GM12878 (cell line): ENCODE measurements around the gene BCAS3. TPM values are rescaled to one million over a fixed set of nuclear protein-coding genes. Genes with fewer than 3 reads are reported as not detected.
A peak's percentile ranks its signal among the peaks of the same experiment; 100 is the strongest.

Experiments used
- ATAC-seq: fragments of 200-7000 bp; cut with Tn5 transposase; 3 replicates; pipeline ENCODE4 v1.9.1; 2020; ENCODE audit warnings: mild to moderate bottlenecking, moderate library complexity
- BruUV-seq: library from RNA; stranded (reverse); fragments of 400-500 nt; replicated peaks from 2 replicates; lab custom pipeline; 2021; lab: Mats Ljungman, UMichigan
- CTCF ChIA-PET: fragments of 300-600 bp; sonication (Branson Sonifier 250); formaldehyde crosslinking; extraction: SDS; loops from one replicate; lab custom pipeline; 2021; ENCODE audit warnings: inconsistent platforms; lab: Yijun Ruan, JAX
- POLR2A ChIA-PET: fragments of 350-600 bp; formaldehyde crosslinking; extraction: SDS; loops from one replicate; lab custom pipeline; 2021; ENCODE audit warnings: inconsistent platforms; lab: Charles Lee
- RAD21 ChIA-PET: fragments of 300-600 bp; sonication (Branson Sonifier 250); formaldehyde crosslinking; loops from one replicate; lab custom pipeline; 2023; ENCODE audit warnings: antibody characterized with exemption; ENCODE audit not compliant: unreplicated experiment; lab: Charles Lee
- SMC1A ChIA-PET: fragments of 300-600 bp; sonication (Branson Sonifier 250); formaldehyde crosslinking; loops from one replicate; lab custom pipeline; 2023; ENCODE audit not compliant: unreplicated experiment, uncharacterized antibody; lab: Charles Lee
- DNase-seq: peaks from one replicate; pipeline ENCODE4 v3.0.0-alpha.2; 2011; ENCODE audit warnings: low read depth, low spot score
- FAIRE-seq: peaks from 3 replicates; lab custom pipeline; 2011; peaks lifted over from hg19 to GRCh38; lab: Jason Lieb, UNC
- H2AFZ ChIP-seq: 2 replicates; pipeline ENCODE4 v1.6.0; 2011; ENCODE audit warnings: low read depth, low read length, control low read depth; ENCODE audit not compliant: control insufficient read depth
- H3K27ac ChIP-seq: 2 replicates; pipeline ENCODE4 v1.5.1; 2011; ENCODE audit warnings: control low read depth; ENCODE audit not compliant: control insufficient read depth, insufficient read depth
- H3K27me3 ChIP-seq, 2 experiments: replicated peaks in 1 of 2; 2 replicates each; pipeline versions ENCODE4 v1.6.0 to v1.6.1; 2011; ENCODE audit warnings: low read length in 1 of 2; ENCODE audit not compliant: control insufficient read depth in 2 of 2, insufficient read depth in 2 of 2
- H3K36me3 ChIP-seq, 2 experiments: 2 replicates each; pipeline ENCODE4 v1.5.1; 2011; ENCODE audit warnings: low read length in 1 of 2; ENCODE audit not compliant: control insufficient read depth in 2 of 2, insufficient read depth in 2 of 2
- H3K4me1 ChIP-seq: 2 replicates; pipeline ENCODE4 v1.6.1; 2011; ENCODE audit warnings: mild to moderate bottlenecking, low read length, moderate library complexity, mixed read lengths; ENCODE audit not compliant: control insufficient read depth, insufficient read depth
- H3K4me2 ChIP-seq: 2 replicates; pipeline ENCODE4 v1.6.0; 2011; ENCODE audit warnings: control low read depth; ENCODE audit not compliant: control insufficient read depth, insufficient read depth
- H3K4me3 ChIP-seq: fragments of 200-600 bp; sonication (generic); 2 replicates; pipeline ENCODE4 v1.5.1; 2016
- H3K79me2 ChIP-seq: 2 replicates; pipeline ENCODE4 v1.6.0; 2011; ENCODE audit warnings: low read length; ENCODE audit not compliant: control insufficient read depth, insufficient read depth
- H3K9ac ChIP-seq: 2 replicates; pipeline ENCODE4 v1.8.0; 2011; ENCODE audit warnings: low read length, control low read depth, mixed read lengths; ENCODE audit not compliant: control insufficient read depth, insufficient read depth
- H3K9me3 ChIP-seq: replicated peaks from 3 replicates; pipeline ENCODE4 v1.5.1; 2011; ENCODE audit warnings: mild to moderate bottlenecking, low read length; ENCODE audit not compliant: control insufficient read depth, insufficient read depth
- H4K20me1 ChIP-seq: 2 replicates; pipeline ENCODE4 v1.6.0; 2011; ENCODE audit not compliant: control insufficient read depth, insufficient read depth
- ETV6 ChIP-seq, 2 experiments: fragments of 450-650 bp in 1 of 2; IDR thresholded peaks in 1 of 2; conservative IDR thresholded peaks in 1 of 2; 2 replicates each; pipeline ENCODE4 v1.6.1; 2014; ENCODE audit warnings: antibody characterized with exemption in 1 of 2, borderline replicate concordance in 1 of 2, low read depth in 1 of 2, mild to moderate bottlenecking in 1 of 2, moderate library complexity in 1 of 2
- JUNB ChIP-seq: IDR thresholded peaks from 2 replicates; pipeline ENCODE4 v1.6.1; 2016; ENCODE audit warnings: antibody characterized with exemption, mild to moderate bottlenecking
- NFXL1 ChIP-seq: fragments of 450-650 bp; IDR thresholded peaks from 2 replicates; pipeline ENCODE4 v1.6.1; 2017; ENCODE audit warnings: antibody characterized with exemption, mild to moderate bottlenecking, borderline replicate concordance
- ZNF207 ChIP-seq: fragments of 450-650 bp; IDR thresholded peaks from 2 replicates; pipeline ENCODE4 v1.6.1; 2014; ENCODE audit warnings: antibody characterized with exemption, mild to moderate bottlenecking, borderline replicate concordance
- whole genome bisulfite sequencing: methylation state at CpG from one replicate; pipeline ENCODE4 v1.1.6; 2016; ENCODE audit warnings: low lambda C conversion rate; ENCODE audit not compliant: insufficient replicate concordance, insufficient coverage; ENCODE audit errors: missing lambda C conversion rate; 5-methylcytosine and 5-hydroxymethylcytosine counted together
- in situ Hi-C: fragments of 300-500 bp; cut with MboI; formaldehyde crosslinking; loops from 9 replicates; pipeline ENCODE4 v1.14.3; 2018; ENCODE audit warnings: mixed read lengths
- intact Hi-C: fragments of 100-400 bp; cut with micrococcal nuclease; formaldehyde crosslinking; loops from one replicate; pipeline ENCODE4 v1.14.2; 2022; ENCODE audit not compliant: unreplicated experiment
- polyA plus RNA-seq, 11 experiments: library from polyadenylated mRNA; depleted of rRNA in 4 of 11; unstranded in 6 of 11; stranded (reverse) in 5 of 11; fragments of >200 nt; fragmentation: Nextera tagmentation in 4 of 11; fragmentation: Illumina TruSeq in 1 of 11; extraction: Ambion mirVana in 4 of 11; extraction: Trizol in 1 of 11; gene quantifications; 1 replicate in 1 of 11; 2 replicates in 10 of 11; pipeline versions ENCODE4 v1.2.1 to v1.2.3, GENCODE V29; 2011 to 2016; ENCODE audit warnings: inconsistent platforms in 2 of 11, missing spikeins in 2 of 11, low read depth in 1 of 11
- total RNA-seq, 4 experiments: library from RNA; depleted of rRNA in 3 of 4; stranded (reverse); fragments of >200 nt in 3 of 4; fragmentation: Illumina TruSeq in 1 of 4; extraction: Trizol in 1 of 4; gene quantifications; 2 replicates each; pipeline versions ENCODE4 v1.2.1 to v1.2.3, GENCODE V29; 2013 to 2021
- TF ChIP-seq, protein P1 (sequence below): fragments of 150-350 bp; IDR thresholded peaks from 2 replicates; pipeline ENCODE4 v1.6.1; 2014; ENCODE audit warnings: mild to moderate bottlenecking, low read depth, low read length
- TF ChIP-seq, protein P2 (sequence below), 3 experiments: IDR thresholded peaks in 2 of 3; conservative IDR thresholded peaks in 1 of 3; 2 replicates each; pipeline ENCODE4 v1.5.1; 2011; ENCODE audit warnings: low read depth in 3 of 3, low read length in 3 of 3, mild to moderate bottlenecking in 3 of 3, control low read depth in 2 of 3, moderate library complexity in 2 of 3, inconsistent platforms in 1 of 3, mixed read lengths in 1 of 3; ENCODE audit not compliant: control insufficient read depth in 2 of 3, insufficient read depth in 1 of 3; ENCODE audit errors: extremely low read depth in 1 of 3

The BCAS3 gene
- total and polyA plus RNA-seq, 10 of the 15 experiments (the other 5 are each of a cell fraction or from before 2014, with no cell fraction given), result 2.1 to 11.0 (median 6.6) TPM

DNA sequence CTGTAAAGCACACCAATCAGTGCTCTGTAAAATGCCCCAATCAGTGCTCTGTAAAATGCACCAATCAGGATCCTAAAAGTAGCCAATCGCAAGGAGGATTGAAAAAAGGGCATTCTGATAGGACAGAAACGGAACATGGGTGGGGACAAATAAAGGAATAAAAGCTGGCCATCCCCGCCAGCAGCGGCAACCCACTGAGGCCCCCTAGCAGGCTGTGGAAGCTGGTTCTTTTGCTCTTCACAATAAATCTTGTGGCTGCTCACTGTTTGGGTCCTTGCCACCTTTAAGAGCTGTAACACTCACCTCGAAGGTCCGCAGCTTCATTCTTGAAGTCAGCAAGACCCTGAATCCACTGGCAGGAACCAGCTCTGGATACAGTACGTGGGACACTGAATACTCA lies 559.6 kb downstream of the BCAS3 start:
- Histone ChIP-seq H3K9ac (no peak overlapping the region), H3K9me3 (no peaks in the 10 kb centered on the region; the same call in 2 of the 3 replicates), H3K4me3 (no peak overlapping the region), H3K36me3 (no peaks in the 10 kb centered on the region), H3K79me2 (no peaks in the 10 kb centered on the region), H4K20me1 (no peaks in the 10 kb centered on the region), H3K27ac (no peak overlapping the region), H3K4me2 (no peak overlapping the region), H3K27me3 (no peaks in the 10 kb centered on the region), H3K4me1 (no peaks in the 10 kb centered on the region), H2AFZ (no peak overlapping the region)
- in situ Hi-C loops, result no loop called here
- TF ChIP-seq, protein P1, sequence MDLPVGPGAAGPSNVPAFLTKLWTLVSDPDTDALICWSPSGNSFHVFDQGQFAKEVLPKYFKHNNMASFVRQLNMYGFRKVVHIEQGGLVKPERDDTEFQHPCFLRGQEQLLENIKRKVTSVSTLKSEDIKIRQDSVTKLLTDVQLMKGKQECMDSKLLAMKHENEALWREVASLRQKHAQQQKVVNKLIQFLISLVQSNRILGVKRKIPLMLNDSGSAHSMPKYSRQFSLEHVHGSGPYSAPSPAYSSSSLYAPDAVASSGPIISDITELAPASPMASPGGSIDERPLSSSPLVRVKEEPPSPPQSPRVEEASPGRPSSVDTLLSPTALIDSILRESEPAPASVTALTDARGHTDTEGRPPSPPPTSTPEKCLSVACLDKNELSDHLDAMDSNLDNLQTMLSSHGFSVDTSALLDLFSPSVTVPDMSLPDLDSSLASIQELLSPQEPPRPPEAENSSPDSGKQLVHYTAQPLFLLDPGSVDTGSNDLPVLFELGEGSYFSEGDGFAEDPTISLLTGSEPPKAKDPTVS, result no peak
- 0 out of 2 replicates have a peak, but pooled peaks have one; percentile 18 for TF ChIP-seq NFXL1
- ChIA-PET POLR2A (no interaction called here), RAD21 (interaction anchor here (0.8 kb wide), 1 partner anchor 86 kb away, joined by 3 read pairs; no protein-coding TSS in a partner anchor), CTCF (interaction anchor here (1.2 kb wide), 1 partner anchor 660 kb away, joined by 3 read pairs; no protein-coding TSS in a partner anchor), SMC1A (interaction anchor here (1.3 kb wide), 1 partner anchor 8 kb away, joined by 3 read pairs; no protein-coding TSS in a partner anchor)
- no peak for ATAC-seq
- no peak for DNase-seq
- BruUV-seq, result no TSS peak
- FAIRE-seq, result no peak
- WGBS, result 61% methylated on average over 7 of the region's 7 CpGs
- intact Hi-C loops, result loop anchor here (10.0 kb wide), 1 partner anchor 232 kb away; no protein-coding TSS in a partner anchor

DNA sequence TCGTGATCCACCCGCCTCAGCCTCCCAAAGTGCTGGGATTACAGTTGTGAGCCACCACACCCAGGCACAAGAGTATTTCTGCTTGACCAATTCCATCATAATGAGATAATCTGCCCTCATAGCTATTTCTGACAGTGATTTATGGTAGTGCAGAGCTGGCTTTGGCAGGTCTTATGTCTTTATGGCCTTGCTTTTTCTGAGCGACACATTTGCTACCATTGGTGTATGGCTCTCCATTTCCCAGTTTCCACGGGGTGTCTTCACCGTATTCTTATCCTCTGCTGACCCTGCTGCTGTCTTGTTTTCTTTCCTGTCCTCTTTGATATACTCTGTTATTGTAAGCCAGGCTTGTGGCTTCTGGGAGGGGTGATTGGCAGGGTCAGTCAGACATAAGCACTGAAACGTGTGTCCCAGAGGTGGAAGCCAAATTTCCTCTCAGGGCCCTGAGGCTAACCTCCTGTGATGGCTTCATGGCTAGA lies 560.8 kb downstream of the BCAS3 start:
- WGBS, result 46% methylated on average over 6 of the region's 6 CpGs
- no peak overlapping the region for H3K27ac ChIP-seq
- ChIA-PET CTCF (no interaction called here), POLR2A (no interaction called here), SMC1A (no interaction called here), RAD21 (no interaction called here)
- no peaks in the 10 kb centered on the region for H3K79me2 ChIP-seq
- BruUV-seq, result no TSS peak
- H3K4me1 ChIP-seq, result no peaks in the 10 kb centered on the region
- H3K4me3 ChIP-seq, result no peak overlapping the region
- no peaks in the 10 kb centered on the region for H4K20me1 ChIP-seq
- no peak overlapping the region for H3K4me2 ChIP-seq
- H3K36me3 ChIP-seq, result no peaks in the 10 kb centered on the region
- H3K9me3 ChIP-seq, result no peaks in the 10 kb centered on the region; the same call in 2 of the 3 replicates
- no peak for FAIRE-seq
- H3K27me3 ChIP-seq, result no peaks in the 10 kb centered on the region
- no peak for DNase-seq
- no peak overlapping the region for H2AFZ ChIP-seq
- in situ Hi-C loops (no loop called here), intact Hi-C loops (loop anchor here (10.0 kb wide), 1 partner anchor 234 kb away; no protein-coding TSS in a partner anchor)
- H3K9ac ChIP-seq, result no peak overlapping the region
- TF ChIP-seq, protein P1, result no peak
- TF ChIP-seq ETV6 (conservative IDR thresholded peaks at IDR 0.05 in 1 of 2, IDR thresholded peaks at IDR 0.05 in 1 of 2; ENCODE audit: borderline replicate concordance in 1 of 2, low read depth in 1 of 2) (peak in 1 of 2 experiments; percentile 34; a peak in 1 of 4 replicates), NFXL1 (no peak), JUNB (no peak), ZNF207 (no peak)
- TF ChIP-seq, protein P2, sequence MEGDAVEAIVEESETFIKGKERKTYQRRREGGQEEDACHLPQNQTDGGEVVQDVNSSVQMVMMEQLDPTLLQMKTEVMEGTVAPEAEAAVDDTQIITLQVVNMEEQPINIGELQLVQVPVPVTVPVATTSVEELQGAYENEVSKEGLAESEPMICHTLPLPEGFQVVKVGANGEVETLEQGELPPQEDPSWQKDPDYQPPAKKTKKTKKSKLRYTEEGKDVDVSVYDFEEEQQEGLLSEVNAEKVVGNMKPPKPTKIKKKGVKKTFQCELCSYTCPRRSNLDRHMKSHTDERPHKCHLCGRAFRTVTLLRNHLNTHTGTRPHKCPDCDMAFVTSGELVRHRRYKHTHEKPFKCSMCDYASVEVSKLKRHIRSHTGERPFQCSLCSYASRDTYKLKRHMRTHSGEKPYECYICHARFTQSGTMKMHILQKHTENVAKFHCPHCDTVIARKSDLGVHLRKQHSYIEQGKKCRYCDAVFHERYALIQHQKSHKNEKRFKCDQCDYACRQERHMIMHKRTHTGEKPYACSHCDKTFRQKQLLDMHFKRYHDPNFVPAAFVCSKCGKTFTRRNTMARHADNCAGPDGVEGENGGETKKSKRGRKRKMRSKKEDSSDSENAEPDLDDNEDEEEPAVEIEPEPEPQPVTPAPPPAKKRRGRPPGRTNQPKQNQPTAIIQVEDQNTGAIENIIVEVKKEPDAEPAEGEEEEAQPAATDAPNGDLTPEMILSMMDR (IDR thresholded peaks at IDR 0.05 in 2 of 3, conservative IDR thresholded peaks at IDR 0.05 in 1 of 3; ENCODE audit: control insufficient read depth in 2 of 3, extremely low read depth in 1 of 3, insufficient read depth in 1 of 3, low read depth in 3 of 3, low read length in 3 of 3), result no peak
- no peak for ATAC-seq
